IMR-90 (cell line): ENCODE results near the gene PLPP6. TPM values are rescaled to one million over a fixed set of nuclear protein-coding genes. Genes with fewer than 3 reads are reported as not detected.

Experiments used
- ATAC-seq: fragments of 200-7000 bp; cut with Tn5 transposase; 2 replicates; pipeline ENCODE4 v1.9.1; 2020; ENCODE audit warnings: low read depth, mild to moderate bottlenecking, moderate library complexity
- BruUV-seq: library from RNA; stranded (reverse); fragments of 400-500 nt; replicated peaks from 2 replicates; lab custom pipeline; 2021; lab: Mats Ljungman, UMichigan
- CTCF ChIA-PET: fragments of 300-600 bp; formaldehyde crosslinking; extraction: SDS; loops from one replicate; lab custom pipeline; 2021; ENCODE audit warnings: antibody characterized with exemption; lab: Yijun Ruan, JAX
- POLR2A ChIA-PET: fragments of 300-600 bp; sonication (Branson Sonifier 250); formaldehyde crosslinking; loops from one replicate; lab custom pipeline; 2022; ENCODE audit warnings: antibody characterized with exemption; ENCODE audit not compliant: unreplicated experiment; lab: Charles Lee
- DNase-seq: peaks from one replicate; pipeline ENCODE4 v3.0.0; 2013
- H2AFZ ChIP-seq: replicated peaks from 2 replicates; pipeline ENCODE3; 2013; ENCODE audit warnings: low read length, mild to moderate bottlenecking; ENCODE audit not compliant: poor library complexity
- H2AK5ac ChIP-seq: 2 replicates; pipeline ENCODE4 v1.6.1; 2013; ENCODE audit warnings: low read depth, low read length, inconsistent platforms
- H2AK9ac ChIP-seq: replicated peaks from 2 replicates; pipeline ENCODE3; 2013; ENCODE audit warnings: mild to moderate bottlenecking, low read depth, low read length, moderate library complexity; ENCODE audit not compliant: poor library complexity
- H2BK120ac ChIP-seq: 2 replicates; pipeline ENCODE4 v1.6.1; 2013; ENCODE audit warnings: low read depth, low read length, inconsistent platforms
- H2BK15ac ChIP-seq: 3 replicates; pipeline ENCODE4 v1.6.1; 2013; ENCODE audit warnings: low read depth, low read length, inconsistent platforms
- H2BK20ac ChIP-seq: 2 replicates; pipeline ENCODE4 v1.6.1; 2013; ENCODE audit warnings: low read depth, mild to moderate bottlenecking, inconsistent platforms, low read length, moderate library complexity
- H2BK5ac ChIP-seq: 2 replicates; pipeline ENCODE4 v1.6.1; 2013; ENCODE audit warnings: mild to moderate bottlenecking, low read depth, low read length, inconsistent platforms; ENCODE audit not compliant: poor library complexity, severe bottlenecking
- H3K14ac ChIP-seq: replicated peaks from 2 replicates; pipeline ENCODE4 v1.6.1; 2013; ENCODE audit warnings: low read depth, low read length, inconsistent platforms
- H3K18ac ChIP-seq: 2 replicates; pipeline ENCODE4 v1.6.1; 2013; ENCODE audit warnings: low read depth, low read length, control low read depth
- H3K23ac ChIP-seq: 2 replicates; pipeline ENCODE4 v1.6.1; 2013; ENCODE audit warnings: low read depth, low read length, inconsistent platforms
- H3K27ac ChIP-seq: 2 replicates; pipeline ENCODE4 v1.5.1; 2013; ENCODE audit warnings: mild to moderate bottlenecking, control low read depth, low read length; ENCODE audit not compliant: insufficient read depth
- H3K27me3 ChIP-seq: 2 replicates; pipeline ENCODE4 v1.6.1; 2013; ENCODE audit warnings: low read length; ENCODE audit not compliant: control insufficient read depth, insufficient read depth
- H3K36me3 ChIP-seq: 2 replicates; pipeline ENCODE4 v1.6.1; 2013; ENCODE audit warnings: low read length, mixed read lengths; ENCODE audit not compliant: control insufficient read depth, insufficient read depth
- H3K4ac ChIP-seq: 2 replicates; pipeline ENCODE4 v1.6.1; 2013; ENCODE audit warnings: low read depth, low read length, inconsistent platforms
- H3K4me1 ChIP-seq: 2 replicates; pipeline ENCODE4 v1.6.1; 2013; ENCODE audit warnings: low read length, mixed read lengths; ENCODE audit not compliant: control insufficient read depth, insufficient read depth
- H3K4me2 ChIP-seq: 2 replicates; pipeline ENCODE4 v1.6.1; 2013; ENCODE audit warnings: low read depth, mild to moderate bottlenecking, control low read depth, low read length, moderate library complexity
- H3K4me3 ChIP-seq: 2 replicates; pipeline ENCODE4 v1.5.1; 2013; ENCODE audit warnings: low read depth, mild to moderate bottlenecking, control low read depth, low read length, moderate library complexity; ENCODE audit not compliant: insufficient read depth
- H3K56ac ChIP-seq: 2 replicates; pipeline ENCODE4 v1.6.1; 2013; ENCODE audit warnings: low read length, inconsistent platforms; ENCODE audit not compliant: insufficient read depth; ENCODE audit errors: extremely low read depth
- H3K79me1 ChIP-seq, 2 experiments: 2 replicates each; pipeline ENCODE4 v1.6.1; 2013; ENCODE audit warnings: low read length in 2 of 2, inconsistent platforms in 1 of 2, low read depth in 1 of 2
- H3K9ac ChIP-seq: 2 replicates; pipeline ENCODE4 v1.6.1; 2013; ENCODE audit warnings: low read depth, low read length, control low read depth
- H3K9me1 ChIP-seq: 2 replicates; pipeline ENCODE4 v1.6.1; 2013; ENCODE audit warnings: low read length, inconsistent platforms; ENCODE audit not compliant: insufficient read depth
- H3K9me3 ChIP-seq: 2 replicates; pipeline ENCODE4 v1.6.1; 2013; ENCODE audit warnings: low read length; ENCODE audit not compliant: control insufficient read depth, insufficient read depth
- H4K20me1 ChIP-seq: 2 replicates; pipeline ENCODE4 v1.6.1; 2013; ENCODE audit warnings: low read length, inconsistent platforms; ENCODE audit not compliant: insufficient read depth
- H4K5ac ChIP-seq: 2 replicates; pipeline ENCODE4 v1.6.1; 2013; ENCODE audit warnings: mild to moderate bottlenecking, low read depth, low read length, control low read depth
- H4K8ac ChIP-seq, 2 experiments: 2 replicates each; pipeline ENCODE4 v1.6.1; 2013; ENCODE audit warnings: low read depth in 2 of 2, low read length in 2 of 2, control low read depth in 1 of 2, inconsistent platforms in 1 of 2
- H4K91ac ChIP-seq: 2 replicates; pipeline ENCODE4 v1.6.1; 2013; ENCODE audit warnings: low read depth, low read length, inconsistent platforms; ENCODE audit not compliant: insufficient read depth
- BHLHE40 ChIP-seq: fragments of 150-350 bp; IDR thresholded peaks from 2 replicates; pipeline ENCODE4 v1.6.1; 2016; ENCODE audit warnings: mild to moderate bottlenecking, low read depth, low read length
- CHD1 ChIP-seq: IDR thresholded peaks from 2 replicates; pipeline ENCODE4 v1.6.1; 2012; ENCODE audit warnings: low read depth, low read length, improper control_type of control experiment
- CTCF ChIP-seq: conservative IDR thresholded peaks from 2 replicates; pipeline ENCODE4 v1.5.1; 2012; ENCODE audit warnings: mild to moderate bottlenecking, low read depth, low read length, improper control_type of control experiment
- ELK1 ChIP-seq: fragments of 150-350 bp; IDR thresholded peaks from 2 replicates; pipeline ENCODE4 v1.6.1; 2016; ENCODE audit warnings: low read depth, mild to moderate bottlenecking, low read length, moderate library complexity, borderline replicate concordance
- MAFK ChIP-seq: IDR thresholded peaks from 2 replicates; pipeline ENCODE4 v1.6.1; 2012; ENCODE audit warnings: low read depth, low read length, improper control_type of control experiment
- MAZ ChIP-seq: IDR thresholded peaks from 2 replicates; pipeline ENCODE4 v1.6.1; 2012; ENCODE audit warnings: low read depth, mild to moderate bottlenecking, low read length, improper control_type of control experiment, moderate library complexity, borderline replicate concordance
- NFE2L2 ChIP-seq: fragments of 150-350 bp; IDR thresholded peaks from 2 replicates; pipeline ENCODE4 v1.6.1; 2016; ENCODE audit warnings: low read depth, mild to moderate bottlenecking, low read length
- RAD21 ChIP-seq: IDR thresholded peaks from 2 replicates; pipeline ENCODE4 v1.6.1; 2012; ENCODE audit warnings: low read length, improper control_type of control experiment
- RFX5 ChIP-seq: IDR thresholded peaks from 2 replicates; pipeline ENCODE4 v1.8.0; 2012; ENCODE audit warnings: low read depth, mild to moderate bottlenecking, low read length, moderate library complexity
- WGBS, 2 experiments: methylation state at CpG; one replicate each; pipeline versions ENCODE4 v1.1.5 to v1.1.7; 2013; ENCODE audit warnings: missing lambda C conversion rate in 2 of 2; ENCODE audit not compliant: insufficient read length in 1 of 2; ENCODE audit errors: extremely low coverage in 2 of 2; 5-methylcytosine and 5-hydroxymethylcytosine counted together
- dilution Hi-C: fragments of 300-500 bp; cut with HindIII; formaldehyde crosslinking; loops from one replicate; pipeline ENCODE4 v1.14.3; 2018; ENCODE audit warnings: low sequenced_read_pairs; ENCODE audit not compliant: unreplicated experiment
- in situ Hi-C: fragments of 300-500 bp; cut with MboI; formaldehyde crosslinking; loops from 3 replicates; pipeline ENCODE4 v1.14.3; 2019; ENCODE audit warnings: low sequenced_read_pairs, inconsistent platforms, mixed read lengths
- intact Hi-C: fragments of 100-400 bp; cut with micrococcal nuclease; formaldehyde crosslinking; loops from 2 replicates; pipeline ENCODE4 v1.10.0; 2022
- polyA plus RNA-seq, 3 experiments: library from polyadenylated mRNA; depleted of rRNA; stranded (reverse); fragments of >200 nt; gene quantifications; 2 replicates each; pipeline ENCODE4 v1.2.3, GENCODE V29; 2012; ENCODE audit warnings: low replicate concordance in 1 of 3
- total RNA-seq: library from RNA; depleted of rRNA; stranded (reverse); fragments of >200 nt; gene quantifications from 2 replicates; pipeline ENCODE4 v1.2.3, GENCODE V29; 2012
- TF ChIP-seq, protein P1 (sequence below): fragments of 150-350 bp; IDR thresholded peaks from 2 replicates; pipeline ENCODE4 v1.6.1; 2017; ENCODE audit warnings: mild to moderate bottlenecking, antibody characterized with exemption, low read length, low read depth

PLPP6 gene
- total and polyA plus RNA-seq, 2 of the 4 experiments (the other 2 are of a cell fraction), result 3.4 to 5.9 TPM

- Histone ChIP-seq H2AK5ac (no peak overlapping the region), H3K18ac (no peak overlapping the region), H2AFZ (no peak overlapping the region), H3K56ac (no peak overlapping the region), H2BK5ac (peak overlapping the region; percentile 28), H3K9ac (no peak overlapping the region), H4K8ac (no peak overlapping the region), H4K20me1 (no peaks in the 10 kb centered on the region), H4K91ac (no peak overlapping the region), H3K4ac (no peak overlapping the region), H3K27ac (no peak overlapping the region), H2AK9ac (no peak overlapping the region), H3K4me2 (no peak overlapping the region), H2BK15ac (no peak overlapping the region), H3K27me3 (no peaks in the 10 kb centered on the region), H3K4me1 (no peaks in the 10 kb centered on the region), H3K23ac (no peak overlapping the region), H2BK120ac (no peak overlapping the region), H3K9me1 (no peaks in the 10 kb centered on the region; the same call in 1 of the 2 replicates), H2BK20ac (no peak overlapping the region), H3K36me3 (peaks cover 26% of the 10 kb centered on the region), H4K5ac (no peak overlapping the region), H3K14ac (no peak overlapping the region), H3K4me3 (no peak overlapping the region), H3K9me3 (no peaks in the 10 kb centered on the region), H3K79me1 (no peaks in the 10 kb centered on the region; a peak in 2 of 4 replicates)
- ATAC-seq, result no peak
- ChIA-PET POLR2A (no interaction called here), CTCF (interaction anchor here (1.0 kb wide), 1 partner anchor 214 kb away, joined by 3 read pairs; no protein-coding TSS in a partner anchor)
- TF ChIP-seq, protein P1, sequence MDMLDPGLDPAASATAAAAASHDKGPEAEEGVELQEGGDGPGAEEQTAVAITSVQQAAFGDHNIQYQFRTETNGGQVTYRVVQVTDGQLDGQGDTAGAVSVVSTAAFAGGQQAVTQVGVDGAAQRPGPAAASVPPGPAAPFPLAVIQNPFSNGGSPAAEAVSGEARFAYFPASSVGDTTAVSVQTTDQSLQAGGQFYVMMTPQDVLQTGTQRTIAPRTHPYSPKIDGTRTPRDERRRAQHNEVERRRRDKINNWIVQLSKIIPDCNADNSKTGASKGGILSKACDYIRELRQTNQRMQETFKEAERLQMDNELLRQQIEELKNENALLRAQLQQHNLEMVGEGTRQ, result no peak
- TF ChIP-seq ELK1 (no peak), CTCF (no peak), NFE2L2 (no peak), CHD1 (no peak), MAZ (no peak), RFX5 (no peak), BHLHE40 (no peak), RAD21 (no peak), MAFK (no peak)
- in situ Hi-C loops, result no loop called here
- no TSS peak for BruUV-seq
- DNase-seq, result no peak
- WGBS, 2 experiments, result 75 to 100% methylated on average over 2 of the region's 7 CpGs
- intact Hi-C loops, result loop anchor here (1.0 kb wide), 1 partner anchor 9 kb away; no protein-coding TSS in a partner anchor
- dilution Hi-C loops, result no loop called here
These were observed 51.8 kb downstream of the PLPP6 start for GRCh38 chr9:4713849-4714248.
